Stimulated activated CD8-positive, alpha-beta memory T cell treated with anti-CD3 and anti-CD28 coated beads, Interleukin-4, amount 100 ng/mL, for 48 hours (primary cell): ENCODE measurements around the gene CCDC92.
A peak's percentile ranks its signal among the peaks of the same experiment; 100 is the strongest.
"Not testable (repeated sequence)": the region's sequence is repeated elsewhere in the genome, so short reads cannot be mapped to it uniquely, and the experiment has no call there.

Source experiments
- DNase-seq: peaks from one replicate; pipeline ENCODE4 v3.0.0-alpha.2; 2020

The CCDC92 gene

DNA sequence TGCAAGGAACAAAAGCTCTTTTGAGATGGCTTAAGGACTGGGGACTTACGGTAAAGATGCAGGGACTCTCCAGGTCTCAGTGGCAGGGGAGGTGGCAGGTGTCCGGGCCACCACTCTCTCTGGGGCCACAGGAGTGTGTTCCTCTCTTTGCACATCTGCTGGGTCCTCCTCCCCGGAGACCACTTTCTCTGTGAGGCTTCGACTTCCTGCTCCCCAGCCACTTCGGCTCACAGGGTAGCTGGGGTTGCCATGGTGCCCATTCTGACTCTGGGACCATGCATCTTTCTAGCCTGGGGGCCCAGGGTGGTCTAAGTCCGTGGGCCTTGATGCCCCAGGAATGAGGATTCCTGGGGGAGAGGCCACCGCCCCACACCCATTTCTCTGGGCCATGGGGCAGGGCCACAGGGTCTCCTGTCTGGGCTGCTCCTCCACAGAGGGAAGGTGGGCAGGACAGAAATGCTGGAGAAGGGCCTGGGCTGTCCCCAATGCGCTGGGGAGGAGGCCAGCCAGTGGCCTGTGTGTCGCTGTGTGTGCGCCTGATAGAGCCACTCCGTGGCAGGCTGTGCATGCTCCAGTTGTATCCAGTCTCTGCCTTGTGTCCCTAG is 38.5 kb downstream of the CCDC92 start:
- no peak for DNase-seq

GRCh38 chr12:123933214-123933613 is 39.4 kb downstream of the CCDC92 start:
- no peak for DNase-seq

DNA sequence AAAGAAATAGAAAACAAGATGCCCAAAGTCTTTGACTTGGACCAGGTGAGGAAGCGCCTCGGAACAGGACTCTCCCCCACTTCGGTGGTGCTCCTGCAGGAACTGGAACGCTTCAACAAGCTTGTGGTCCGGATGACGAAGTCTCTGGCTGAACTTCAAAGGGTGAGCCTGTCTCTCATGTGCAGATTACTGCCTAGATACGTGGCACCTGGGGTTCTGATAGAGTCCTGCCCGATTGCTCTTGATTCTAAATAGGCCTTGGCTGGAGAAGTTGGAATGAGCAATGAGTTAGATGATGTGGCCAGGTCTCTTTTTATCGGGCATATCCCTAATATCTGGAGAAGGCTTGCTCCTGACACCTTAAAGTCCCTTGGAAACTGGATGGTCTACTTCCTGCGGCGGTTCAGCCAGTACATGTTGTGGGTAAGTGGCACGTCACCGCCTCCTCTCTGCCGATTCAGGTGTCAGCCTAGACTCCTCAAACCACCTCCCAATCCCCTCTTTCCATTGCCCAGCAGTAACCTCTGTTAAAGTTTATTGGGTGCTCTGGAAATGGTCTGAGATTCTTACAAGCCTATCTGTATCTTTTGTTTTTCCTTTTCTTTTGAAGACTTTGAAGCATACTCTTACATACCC is 40.8 kb downstream of the CCDC92 start:
- DNase-seq = peak; percentile 47

GRCh38 chr12:123929946-123930583 is 42.6 kb downstream of the CCDC92 start:
- DNase-seq = no peak

GRCh38 chr12:123928897-123929296 is 43.7 kb downstream of the CCDC92 start:
- no peak for DNase-seq

DNA sequence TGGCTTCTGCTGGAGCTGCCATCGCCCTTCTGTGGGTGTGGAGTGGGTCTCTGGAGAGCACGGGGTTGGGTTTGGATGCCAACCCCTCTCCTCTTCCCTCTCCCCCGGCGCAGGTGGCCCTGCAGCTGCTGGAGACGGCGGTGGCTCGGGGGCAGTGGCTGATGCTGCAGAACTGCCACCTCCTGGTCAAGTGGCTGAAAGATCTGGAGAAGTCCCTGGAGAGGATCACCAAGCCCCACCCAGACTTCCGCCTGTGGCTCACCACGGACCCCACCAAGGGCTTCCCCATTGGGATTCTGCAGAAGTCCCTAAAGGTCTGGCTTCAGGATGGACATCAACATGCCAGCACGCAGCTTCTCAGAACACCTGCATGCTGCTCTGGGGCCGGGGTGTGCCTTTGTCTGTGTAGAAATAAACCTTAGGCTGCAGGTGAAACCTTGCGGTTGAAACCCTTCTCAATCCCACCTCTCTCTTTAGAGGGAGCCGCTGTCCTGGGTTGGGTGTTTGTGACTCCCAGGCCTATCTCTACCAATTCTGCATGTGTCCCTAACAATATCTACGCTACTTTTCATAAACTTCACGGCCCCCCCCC is 44.3 kb downstream of the CCDC92 start:
- no peak for DNase-seq

DNA sequence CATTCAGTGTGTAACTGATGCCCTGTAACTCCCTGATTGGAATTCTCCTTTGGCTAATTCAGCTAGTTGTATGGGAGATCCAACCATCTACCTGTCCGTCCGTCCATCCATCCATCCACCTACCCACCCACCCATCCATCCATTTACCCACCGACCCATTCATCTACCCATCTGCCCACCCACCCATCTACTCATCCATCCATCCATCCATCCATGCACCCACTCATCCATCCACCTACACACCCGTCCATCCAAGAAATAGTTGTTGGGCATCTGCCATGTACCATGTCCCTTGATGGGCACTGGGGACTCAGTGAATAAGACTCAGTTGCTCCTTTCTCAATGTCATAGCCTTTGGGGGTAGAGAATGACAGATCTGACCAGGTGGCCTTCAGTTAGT is 48.1 kb downstream of the CCDC92 start:
- no peak for DNase-seq

DNA sequence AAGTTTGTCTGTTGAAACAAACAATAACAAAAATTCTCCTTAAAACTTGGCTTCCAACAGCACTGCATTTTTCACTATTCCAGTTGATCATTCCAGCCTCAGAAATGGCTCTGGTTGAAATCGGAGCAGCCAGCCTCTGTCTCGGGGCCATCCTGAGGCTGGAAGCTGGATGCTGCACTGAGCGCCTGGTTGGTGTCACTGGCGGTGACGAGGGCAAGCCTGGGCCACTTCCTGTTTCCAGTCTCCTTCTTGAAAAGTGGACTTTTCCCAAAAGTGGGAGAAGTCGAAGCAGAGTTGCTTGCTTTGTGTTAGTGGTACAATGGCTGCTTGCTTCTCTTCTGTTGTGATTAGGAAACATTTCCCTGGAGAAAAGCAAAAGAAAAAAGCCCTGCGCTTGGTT is 48.7 kb downstream of the CCDC92 start:
- no peak for DNase-seq

- no peak for DNase-seq
Measured at GRCh38 chr12:123923038-123923437, 49.6 kb downstream of the CCDC92 start.

- DNase-seq = no peak
Measured at GRCh38 chr12:123919980-123920360, 52.7 kb downstream of the CCDC92 start.

DNA sequence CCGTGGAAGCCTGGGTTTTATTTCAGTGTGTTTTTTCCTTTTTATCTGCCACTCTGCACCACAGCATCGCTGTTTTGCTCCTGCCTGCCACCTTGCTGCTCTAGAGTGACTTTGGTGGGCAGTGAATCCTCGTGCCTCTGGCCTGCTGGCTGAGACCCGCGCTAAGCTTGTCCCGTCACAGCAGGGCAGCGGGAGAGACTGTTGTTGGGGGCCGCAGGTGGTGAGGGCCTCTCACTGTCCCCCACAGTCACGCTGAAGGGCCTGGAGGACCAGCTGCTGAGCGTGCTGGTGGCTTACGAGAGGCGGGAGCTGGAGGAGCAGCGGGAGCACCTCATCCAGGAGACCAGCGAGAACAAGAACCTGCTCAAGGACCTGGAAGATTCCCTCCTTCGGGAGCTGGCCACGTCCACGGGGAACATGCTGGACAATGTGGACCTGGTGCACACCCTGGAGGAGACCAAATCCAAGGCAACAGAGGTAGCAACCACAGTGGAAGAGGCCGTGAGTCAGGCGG is 55.2 kb downstream of the CCDC92 start:
- DNase-seq = no peak

DNA sequence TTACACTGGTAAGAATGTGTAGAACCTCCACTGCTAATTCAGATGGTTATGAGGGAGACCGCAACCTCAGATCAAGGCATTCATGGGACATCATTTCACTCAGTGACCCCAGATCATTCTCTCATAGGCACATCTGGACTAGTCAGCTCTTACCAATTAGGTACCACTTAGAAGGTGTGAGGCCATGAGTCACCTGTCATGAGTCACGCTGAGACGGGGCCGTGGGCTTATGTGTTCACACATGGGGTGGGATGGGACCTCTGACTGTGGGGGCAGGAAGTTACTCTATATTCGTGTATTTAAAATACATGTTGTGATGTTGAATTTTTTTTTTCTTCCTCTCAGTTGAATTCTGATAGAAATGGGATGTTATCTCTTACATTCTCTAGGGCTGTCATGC is 55.9 kb downstream of the CCDC92 start:
- DNase-seq = peak; percentile 77

DNA sequence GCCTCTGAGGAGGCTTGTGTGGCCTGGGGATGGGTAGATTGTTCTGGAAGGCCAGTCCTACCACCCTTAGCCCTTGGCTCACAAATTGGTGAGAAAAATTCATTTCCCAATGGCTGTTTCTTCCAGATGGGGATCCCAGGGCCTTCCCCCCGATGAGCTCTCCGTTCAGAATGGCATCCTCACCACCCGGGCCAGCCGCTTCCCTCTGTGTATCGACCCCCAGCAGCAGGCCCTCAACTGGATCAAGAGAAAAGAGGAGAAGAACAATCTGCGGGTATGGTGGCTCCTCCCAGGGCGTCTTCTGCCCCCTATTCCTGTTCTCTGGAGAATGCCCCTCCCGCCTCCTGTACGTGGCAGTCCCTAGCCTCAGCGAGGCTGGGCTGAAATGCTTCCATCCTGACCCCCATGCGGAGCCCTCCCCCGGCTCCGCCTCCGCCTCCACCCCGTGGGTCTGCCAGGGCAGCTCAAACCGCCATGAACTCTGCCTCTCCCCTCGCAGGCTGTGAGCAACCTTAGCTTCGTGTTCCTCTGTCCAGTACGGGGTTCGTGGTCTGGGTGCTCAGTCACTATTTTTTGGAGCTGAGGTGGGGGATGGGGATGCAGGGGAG is 57.8 kb downstream of the CCDC92 start:
- DNase-seq = no peak

DNA sequence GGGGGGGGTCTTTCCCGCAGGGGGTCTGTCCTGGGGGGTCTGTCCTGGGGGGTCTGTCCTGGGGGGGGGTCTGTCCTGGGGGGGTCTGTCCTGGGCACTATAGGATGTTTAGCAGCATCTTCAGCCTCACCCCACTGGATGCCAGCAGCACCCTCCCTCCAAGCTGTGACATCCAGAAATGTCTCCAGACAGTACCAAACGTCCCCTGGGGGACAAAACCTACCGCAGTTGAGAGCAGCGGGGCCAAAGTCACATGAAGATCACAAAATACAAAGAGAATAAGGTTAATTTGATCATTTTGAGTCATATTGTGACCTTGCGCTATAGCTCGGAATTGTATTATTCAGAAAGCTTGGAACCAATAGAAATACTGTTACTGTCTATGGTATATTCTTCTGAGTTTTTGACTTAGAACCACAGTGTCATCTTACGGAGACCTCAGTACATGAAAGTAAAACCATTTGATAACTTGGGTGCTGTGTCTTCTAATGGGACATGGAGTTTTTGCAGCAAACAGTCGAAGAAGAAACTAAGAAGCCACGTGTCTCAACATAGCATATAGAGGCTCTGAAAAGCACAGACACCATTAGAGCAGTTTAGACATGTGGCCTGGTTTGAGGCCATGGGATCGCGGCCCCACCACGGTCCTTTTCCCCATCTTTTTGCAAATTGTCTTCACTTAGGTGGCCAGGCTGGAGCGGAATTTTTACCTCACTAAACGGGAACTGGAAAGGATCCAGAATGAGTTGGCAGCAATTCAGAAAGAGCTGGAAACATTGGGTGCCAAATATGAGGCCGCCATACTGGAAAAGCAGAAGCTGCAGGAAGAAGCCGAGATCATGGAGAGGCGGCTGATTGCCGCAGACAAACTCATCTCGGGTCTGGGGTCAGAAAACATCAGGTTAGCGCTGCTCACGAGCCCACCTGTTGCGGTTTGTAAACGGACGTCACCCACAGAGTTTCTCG is 59.9 kb downstream of the CCDC92 start:
- no peak for DNase-seq

GRCh38 chr12:123911672-123912409 is 60.8 kb downstream of the CCDC92 start:
- not testable (repeated sequence) for DNase-seq

DNA sequence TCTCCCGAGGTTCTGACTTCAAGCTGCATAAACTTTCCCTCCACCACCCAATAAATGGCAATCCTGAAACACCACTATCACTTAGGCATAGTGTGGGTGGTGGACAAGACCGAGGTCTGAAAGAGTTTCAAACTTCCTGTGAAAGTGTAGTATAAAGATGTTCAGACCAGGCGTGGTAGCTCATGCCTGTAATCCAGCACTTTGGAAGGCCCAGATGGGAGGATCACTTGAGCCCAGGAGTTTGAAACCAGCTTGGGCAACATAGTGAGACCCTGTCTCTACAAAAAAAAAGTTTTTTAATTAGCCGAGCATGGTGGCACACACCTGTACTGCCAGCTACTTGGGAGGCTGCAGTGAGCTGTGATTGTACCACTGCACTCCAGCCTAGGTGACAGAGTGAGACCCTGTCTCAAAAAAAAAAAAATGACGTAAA is 61.9 kb downstream of the CCDC92 start:
- no peak for DNase-seq

DNA sequence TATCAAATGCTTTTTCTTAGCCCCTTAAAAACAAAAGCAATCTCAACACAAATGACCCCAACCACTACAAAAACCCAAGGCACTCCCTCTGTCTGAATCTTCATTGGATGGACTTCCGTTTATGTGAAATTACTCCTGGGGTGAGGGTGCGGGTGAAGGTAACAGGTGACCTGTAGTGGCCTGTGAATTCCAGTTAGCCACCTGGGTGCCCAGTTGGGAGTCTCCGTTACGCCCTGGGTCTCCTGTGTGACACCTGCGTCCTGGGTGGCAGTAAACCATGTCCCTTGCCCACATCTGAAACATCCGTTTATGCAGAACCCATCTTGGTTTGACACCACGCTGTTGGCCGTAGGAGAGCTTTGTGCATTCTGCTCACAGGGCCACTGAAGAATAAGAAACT is 62.6 kb downstream of the CCDC92 start:
- DNase-seq = no peak

GRCh38 chr12:123908884-123909725 is 63.5 kb downstream of the CCDC92 start:
- no peak for DNase-seq

DNA sequence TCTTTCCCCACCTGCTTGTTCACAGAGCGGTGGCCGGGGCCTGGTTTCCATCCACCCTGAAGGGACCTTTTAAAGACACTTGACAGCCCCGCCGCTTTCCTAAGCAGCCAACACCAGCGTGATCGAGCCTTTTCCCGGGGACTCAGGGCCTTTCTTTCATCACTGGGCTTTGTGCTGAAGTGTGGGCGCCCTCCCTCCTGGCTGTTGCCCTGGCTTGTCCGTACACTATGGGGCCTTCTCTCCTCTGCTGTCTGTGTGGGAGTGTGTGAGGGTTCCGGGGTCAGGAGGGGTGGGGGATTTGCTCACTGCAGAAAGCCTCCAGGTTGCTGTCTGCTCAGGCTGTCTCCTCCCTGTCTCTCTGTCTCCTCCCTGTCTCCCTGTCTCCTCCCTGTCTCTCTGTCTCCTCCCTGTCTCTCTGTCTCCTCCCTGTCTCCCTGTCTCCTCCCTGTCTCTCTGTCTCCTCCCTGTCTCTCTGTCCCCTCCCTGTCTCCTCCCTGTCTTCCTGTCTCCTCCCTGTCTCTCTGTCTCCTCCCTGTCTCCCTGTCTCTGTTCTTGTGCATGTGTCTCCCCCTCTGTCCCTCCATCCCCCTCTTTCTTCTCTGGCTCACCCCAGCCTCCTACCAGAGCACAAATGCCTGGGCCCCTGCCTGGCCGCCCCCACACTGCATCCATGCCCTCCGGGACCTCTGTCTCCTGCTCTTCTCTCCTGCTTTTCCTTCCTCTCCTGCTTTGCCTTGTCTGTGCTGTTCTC is 64.7 kb downstream of the CCDC92 start:
- DNase-seq = no peak
